Measurements from ENCODE around the gene SNTG2. TPM values are rescaled to one million over a fixed set of nuclear protein-coding genes. Genes with fewer than 3 reads are reported as not detected.

The SNTG2 gene
- polyA plus RNA-seq, 3 donors, result not detected

DNA sequence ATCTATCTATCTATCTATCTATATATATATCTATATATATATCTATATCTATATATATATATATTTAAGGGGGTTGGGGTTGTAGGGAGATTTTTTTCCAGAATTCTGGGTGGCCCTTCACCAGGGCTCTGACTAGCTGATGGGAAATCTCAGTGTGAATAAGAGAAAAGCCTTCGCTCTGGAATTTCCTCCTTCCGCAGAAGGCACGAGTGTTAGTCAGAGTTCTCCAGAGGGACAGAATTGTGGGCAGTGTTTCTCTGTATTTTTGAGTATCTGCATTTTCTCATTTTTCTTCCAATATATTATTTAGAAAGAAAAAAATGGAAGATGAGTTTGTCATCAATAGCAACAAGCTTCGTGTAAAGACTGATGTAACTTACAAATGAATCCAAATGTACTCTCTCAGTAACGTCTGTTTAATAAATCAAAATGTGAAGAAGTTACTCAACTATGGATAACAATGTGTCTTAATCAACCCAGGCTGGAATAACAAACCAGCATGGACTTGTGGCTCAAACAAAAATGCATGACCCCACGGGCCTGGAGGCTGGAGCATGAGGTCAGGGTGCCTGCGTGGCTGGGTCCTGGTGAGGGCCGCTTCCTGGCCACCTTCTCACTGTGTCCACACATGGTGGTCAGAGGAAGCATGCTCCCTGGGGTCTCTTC, 10.6 kb upstream of the SNTG2 start:
- H3K4me2 ChIP-seq (replicated peaks; ENCODE audit: extremely low read depth, low read length, poor library complexity, severe bottlenecking), result no peak overlapping the region
- intact Hi-C loops (cut with micrococcal nuclease), result no loop called here
- Mint-ChIP-seq H3K9me3 (peaks cover 4 to 14% (median 9%) of the 10 kb centered on the region in 7 donors), H3K27me3 (ENCODE audit: low read depth in 3 of 3) (peaks cover 2 to 3% (median 2%) of the 10 kb centered on the region in 3 donors), H3K4me1 (no peaks in the 10 kb centered on the region), H3K4me3 (no peak overlapping the region), H3K36me3 (no peaks in the 10 kb centered on the region), H3K27ac (no peak overlapping the region)
- no peak overlapping the region for H3K9ac ChIP-seq (ENCODE audit: insufficient read depth, low read length, poor library complexity, severe bottlenecking)
- H3K27ac ChIP-seq (ENCODE audit: low read depth in 1 of 2, low read length in 2 of 2), result no peak overlapping the region
- no peaks in the 10 kb centered on the region for H4K20me1 ChIP-seq (ENCODE audit: insufficient read depth, low read length)
- no peak overlapping the region for H2AFZ ChIP-seq (ENCODE audit: insufficient read depth, low read depth, low read length, poor library complexity, severe bottlenecking)
- no peaks in the 10 kb centered on the region for H3K27me3 ChIP-seq (ENCODE audit: control insufficient read depth in 2 of 2, insufficient read depth in 2 of 2, low read length in 2 of 2)
- 89% methylated on average over 2 of the region's 8 CpGs for WGBS (ENCODE audit: insufficient coverage)
- H3K4me1 ChIP-seq (ENCODE audit: control insufficient read depth in 1 of 2, insufficient read depth in 2 of 2, low read length in 2 of 2), result no peaks in the 10 kb centered on the region
- no peaks in the 10 kb centered on the region for H3K36me3 ChIP-seq (replicated peaks in 1 of 2; ENCODE audit: control insufficient read depth in 1 of 2, insufficient read depth in 2 of 2, low read length in 2 of 2)
- TF ChIP-seq, protein P1, sequence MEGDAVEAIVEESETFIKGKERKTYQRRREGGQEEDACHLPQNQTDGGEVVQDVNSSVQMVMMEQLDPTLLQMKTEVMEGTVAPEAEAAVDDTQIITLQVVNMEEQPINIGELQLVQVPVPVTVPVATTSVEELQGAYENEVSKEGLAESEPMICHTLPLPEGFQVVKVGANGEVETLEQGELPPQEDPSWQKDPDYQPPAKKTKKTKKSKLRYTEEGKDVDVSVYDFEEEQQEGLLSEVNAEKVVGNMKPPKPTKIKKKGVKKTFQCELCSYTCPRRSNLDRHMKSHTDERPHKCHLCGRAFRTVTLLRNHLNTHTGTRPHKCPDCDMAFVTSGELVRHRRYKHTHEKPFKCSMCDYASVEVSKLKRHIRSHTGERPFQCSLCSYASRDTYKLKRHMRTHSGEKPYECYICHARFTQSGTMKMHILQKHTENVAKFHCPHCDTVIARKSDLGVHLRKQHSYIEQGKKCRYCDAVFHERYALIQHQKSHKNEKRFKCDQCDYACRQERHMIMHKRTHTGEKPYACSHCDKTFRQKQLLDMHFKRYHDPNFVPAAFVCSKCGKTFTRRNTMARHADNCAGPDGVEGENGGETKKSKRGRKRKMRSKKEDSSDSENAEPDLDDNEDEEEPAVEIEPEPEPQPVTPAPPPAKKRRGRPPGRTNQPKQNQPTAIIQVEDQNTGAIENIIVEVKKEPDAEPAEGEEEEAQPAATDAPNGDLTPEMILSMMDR (IDR thresholded peaks at IDR 0.05), result no peak
- H3K4me3 ChIP-seq (replicated peaks in 1 of 3; ENCODE audit: low read depth in 2 of 3, low read length in 3 of 3), result no peak overlapping the region
- no peaks in the 10 kb centered on the region for H3K79me2 ChIP-seq (ENCODE audit: insufficient read depth, low read length)
- H3K9me3 ChIP-seq (replicated peaks in 1 of 2; ENCODE audit: control insufficient read depth in 1 of 2, insufficient read depth in 1 of 2, low read length in 2 of 2), result peaks cover 5 to 14% of the 10 kb centered on the region in 2 donors
- DNase-seq, result no peak

DNA sequence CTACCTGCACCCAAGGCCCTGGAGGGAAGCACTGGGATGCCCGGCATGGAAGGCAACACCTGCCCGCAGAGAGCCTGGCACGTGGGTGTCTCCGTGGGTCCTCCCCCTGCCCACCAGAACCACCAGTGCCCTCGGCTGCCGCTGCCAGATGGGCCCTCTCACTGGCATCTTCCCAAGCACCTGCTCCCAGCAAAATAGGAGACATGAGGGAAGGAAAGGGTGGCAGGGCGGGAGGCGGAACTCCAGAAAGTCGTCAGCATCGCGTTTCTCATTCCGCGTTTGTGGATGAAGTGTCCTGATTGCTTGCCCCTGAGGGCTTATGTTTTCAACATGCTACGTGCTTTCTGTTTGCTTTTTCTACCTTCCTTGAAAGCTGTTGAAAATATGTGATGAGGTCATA, 8.8 kb upstream of the SNTG2 start:
- Histone ChIP-seq H3K9ac (ENCODE audit: insufficient read depth, low read length, poor library complexity, severe bottlenecking) (no peak overlapping the region), H3K9me3 (replicated peaks in 1 of 2; ENCODE audit: control insufficient read depth in 1 of 2, insufficient read depth in 1 of 2, low read length in 2 of 2) (peaks cover 5 to 14% of the 10 kb centered on the region in 2 donors), H3K27me3 (ENCODE audit: control insufficient read depth in 2 of 2, insufficient read depth in 2 of 2, low read length in 2 of 2) (no peaks in the 10 kb centered on the region), H3K4me1 (ENCODE audit: control insufficient read depth in 1 of 2, insufficient read depth in 2 of 2, low read length in 2 of 2) (no peaks in the 10 kb centered on the region), H4K20me1 (ENCODE audit: insufficient read depth, low read length) (no peaks in the 10 kb centered on the region), H3K79me2 (ENCODE audit: insufficient read depth, low read length) (no peaks in the 10 kb centered on the region), H3K27ac (ENCODE audit: low read depth in 1 of 2, low read length in 2 of 2) (no peak overlapping the region), H3K36me3 (replicated peaks in 1 of 2; ENCODE audit: control insufficient read depth in 1 of 2, insufficient read depth in 2 of 2, low read length in 2 of 2) (no peaks in the 10 kb centered on the region), H2AFZ (ENCODE audit: insufficient read depth, low read depth, low read length, poor library complexity, severe bottlenecking) (no peak overlapping the region), H3K4me3 (replicated peaks in 1 of 3; ENCODE audit: low read depth in 2 of 3, low read length in 3 of 3) (no peak overlapping the region), H3K4me2 (replicated peaks; ENCODE audit: extremely low read depth, low read length, poor library complexity, severe bottlenecking) (no peak overlapping the region)
- Mint-ChIP-seq H3K36me3 (no peaks in the 10 kb centered on the region), H3K4me3 (no peak overlapping the region), H3K27ac (no peak overlapping the region), H3K9me3 (peaks cover 4 to 13% (median 12%) of the 10 kb centered on the region in 7 donors), H3K4me1 (no peaks in the 10 kb centered on the region), H3K27me3 (ENCODE audit: low read depth in 3 of 3) (peaks cover 3 to 6% (median 3%) of the 10 kb centered on the region in 3 donors)
- TF ChIP-seq, protein P1 (IDR thresholded peaks at IDR 0.05), result no peak
- intact Hi-C loops (cut with micrococcal nuclease), result no loop called here
- DNase-seq, result no peak
- 97% methylated on average over 10 of the region's 14 CpGs for WGBS (ENCODE audit: insufficient coverage)

Measured in CD14-positive monocyte (primary cell).